B cell (primary cell): ENCODE results near the gene PLPP4. TPM values are rescaled to one million over a fixed set of nuclear protein-coding genes. Genes with fewer than 3 reads are reported as not detected.

Experiments used
- ATAC-seq: fragments of 200-7000 bp; cut with Tn5 transposase; one replicate; pipeline ENCODE4 v1.10.0; 2021; ENCODE audit warnings: low read depth, mild to moderate bottlenecking, moderate number of reproducible peaks, moderate library complexity
- CTCF ChIA-PET: fragments of 350-600 bp; sonication (Branson Sonifier 250); formaldehyde crosslinking; loops from one replicate; lab custom pipeline; 2021; ENCODE audit warnings: antibody characterized with exemption, inconsistent platforms; lab: Charles Lee
- POLR2A ChIA-PET: fragments of 350-600 bp; sonication (Branson Sonifier 250); formaldehyde crosslinking; loops from one replicate; lab custom pipeline; 2021; ENCODE audit warnings: antibody characterized with exemption; lab: Charles Lee
- DNase-seq: peaks from one replicate; pipeline ENCODE4 v3.0.0; 2013
- H2AFZ ChIP-seq: 2 replicates; pipeline ENCODE4 v1.6.1; 2012; ENCODE audit warnings: mild to moderate bottlenecking, low read depth, low read length; ENCODE audit not compliant: insufficient read depth, poor library complexity, severe bottlenecking
- H3K27ac ChIP-seq, 2 donors: 1 replicate in 1 of 2; 2 replicates in 1 of 2; pipeline ENCODE4 v1.5.1; 2012 to 2013; ENCODE audit warnings: low read length in 2 of 2, mild to moderate bottlenecking in 2 of 2, moderate library complexity in 1 of 2
- H3K27me3 ChIP-seq, 4 experiments: fragments of 200-600 bp in 1 of 4; sonication (generic) in 1 of 4; replicated peaks in 1 of 4; 1 replicate in 2 of 4; 2 replicates in 2 of 4; pipeline versions ENCODE4 v1.6.1 to v1.7.0; 2013 to 2016; ENCODE audit warnings: low read length in 3 of 4, mild to moderate bottlenecking in 2 of 4, mixed read lengths in 1 of 4, moderate library complexity in 1 of 4; ENCODE audit not compliant: insufficient read depth in 4 of 4, control insufficient read depth in 3 of 4; ENCODE audit errors: control extremely low read depth in 1 of 4
- H3K36me3 ChIP-seq, 2 experiments: replicated peaks in 1 of 2; 1 replicate in 1 of 2; 2 replicates in 1 of 2; pipeline versions ENCODE4 v1.6.1 to v1.7.1; 2013; ENCODE audit warnings: low read length in 1 of 2; ENCODE audit not compliant: insufficient read depth in 2 of 2, control insufficient read depth in 1 of 2; ENCODE audit errors: control extremely low read depth in 1 of 2, extremely low read depth in 1 of 2
- H3K4me1 ChIP-seq, 2 donors: fragments of 200-600 bp in 1 of 2; sonication (generic) in 1 of 2; 1 replicate in 1 of 2; 2 replicates in 1 of 2; pipeline versions ENCODE4 v1.5.1 to v1.6.1; 2013 to 2017; ENCODE audit warnings: low read length in 2 of 2; ENCODE audit not compliant: control insufficient read depth in 2 of 2, insufficient read depth in 2 of 2
- H3K4me2 ChIP-seq: replicated peaks from 2 replicates; pipeline ENCODE3; 2012; ENCODE audit warnings: mild to moderate bottlenecking, low read depth, low read length; ENCODE audit not compliant: poor library complexity, severe bottlenecking
- H3K4me3 ChIP-seq, 5 experiments: fragments of 200-600 bp in 1 of 5; sonication (generic) in 1 of 5; 1 replicate in 3 of 5; 2 replicates in 2 of 5; pipeline versions ENCODE4 v1.5.1 to v1.7.0; 2011 to 2016; ENCODE audit warnings: low read length in 4 of 5, mild to moderate bottlenecking in 4 of 5, low read depth in 2 of 5, control low read depth in 1 of 5, moderate library complexity in 1 of 5; ENCODE audit not compliant: insufficient read depth in 1 of 5; ENCODE audit errors: control extremely low read depth in 1 of 5, extremely low read depth in 1 of 5
- H3K79me2 ChIP-seq: fragments of 200-600 bp; sonication (generic); one replicate; pipeline ENCODE4 v1.6.0; 2016; ENCODE audit warnings: low read length; ENCODE audit not compliant: control insufficient read depth, insufficient read depth
- H3K9ac ChIP-seq: fragments of 200-600 bp; sonication (generic); 2 replicates; pipeline ENCODE4 v1.6.1; 2017; ENCODE audit warnings: mild to moderate bottlenecking, low read length, moderate library complexity
- H3K9me3 ChIP-seq, 3 donors: one replicate each; pipeline versions ENCODE4 v1.6.1 to v1.7.1; 2013; ENCODE audit warnings: low read length in 2 of 3; ENCODE audit not compliant: control insufficient read depth in 2 of 3, insufficient read depth in 1 of 3; ENCODE audit errors: control extremely low read depth in 1 of 3
- H4K20me1 ChIP-seq: 2 replicates; pipeline ENCODE4 v1.6.0; 2012; ENCODE audit warnings: mild to moderate bottlenecking, low read length; ENCODE audit not compliant: insufficient read depth, control insufficient read depth, poor library complexity, severe bottlenecking
- H3K27ac Mint-ChIP-seq: one replicate; pipeline ENCODE4 v1.8.0; 2021; ENCODE audit warnings: mixed read lengths
- H3K27me3 Mint-ChIP-seq: one replicate; pipeline ENCODE4 v1.8.0; 2021; ENCODE audit warnings: mixed read lengths
- H3K4me1 Mint-ChIP-seq: one replicate; pipeline ENCODE4 v1.8.0; 2021; ENCODE audit warnings: mixed read lengths
- H3K4me3 Mint-ChIP-seq: one replicate; pipeline ENCODE4 v1.8.0; 2021; ENCODE audit warnings: mixed read lengths
- H3K9me3 Mint-ChIP-seq: one replicate; pipeline ENCODE4 v1.8.0; 2022; ENCODE audit warnings: mixed read lengths; ENCODE audit not compliant: insufficient read depth
- CTCF ChIP-seq: fragments of 200-600 bp; IDR thresholded peaks from one replicate; pipeline ENCODE4 v1.8.0; 2022; ENCODE audit warnings: antibody characterized with exemption, mild to moderate bottlenecking
- EZH2 ChIP-seq: IDR thresholded peaks from 2 replicates; pipeline ENCODE4 v1.6.1; 2012; ENCODE audit warnings: borderline replicate concordance, low read depth, mild to moderate bottlenecking, moderate library complexity, low read length; ENCODE audit not compliant: insufficient read depth, poor library complexity, severe bottlenecking
- WGBS: methylation state at CpG from one replicate; pipeline ENCODE4 v1.1.5; 2013; ENCODE audit warnings: missing lambda C conversion rate; ENCODE audit not compliant: insufficient coverage; 5-methylcytosine and 5-hydroxymethylcytosine counted together
- intact Hi-C: fragments of 100-400 bp; cut with micrococcal nuclease; formaldehyde crosslinking; loops from one replicate; pipeline ENCODE4 v1.10.0; 2022
- polyA plus RNA-seq: library from polyadenylated mRNA; depleted of rRNA; stranded (reverse); fragments of >200 nt; gene quantifications from 2 replicates; pipeline ENCODE4 v1.2.3, GENCODE V29; 2012
- total RNA-seq, 2 donors: library from RNA; stranded (reverse); fragments of 120-200 nt in 1 of 2; gene quantifications; 1 replicate in 1 of 2; 2 replicates in 1 of 2; pipeline versions ENCODE4 v1.2.3 to v1.2.4, GENCODE V29; 2013 to 2022

PLPP4 gene
- total and polyA plus RNA-seq, 2 donors (not counting 1 experiment from before 2014, with no cell fraction given) = not detected

- Mint-ChIP-seq H3K27me3 (peaks cover 3% of the 10 kb centered on the region), H3K27ac (no peak overlapping the region), H3K9me3 (no peaks in the 10 kb centered on the region), H3K4me3 (no peak overlapping the region), H3K4me1 (no peaks in the 10 kb centered on the region)
- no peak for ATAC-seq
- no peak for DNase-seq
- no peak overlapping the region for H3K4me3 ChIP-seq
- no peak overlapping the region for H3K9ac ChIP-seq
- POLR2A ChIA-PET = no interaction called here
- TF ChIP-seq CTCF (no peak), EZH2 (no peak)
- H3K36me3 ChIP-seq = no peaks in the 10 kb centered on the region
- CTCF ChIA-PET = no interaction called here
- peaks cover 0 to 11% (median 0%) of the 10 kb centered on the region in 3 donors for H3K9me3 ChIP-seq
- no CpG with 5 or more reads among the region's 3 CpGs for WGBS
- no peaks in the 10 kb centered on the region for H3K4me1 ChIP-seq
- no peak overlapping the region for H2AFZ ChIP-seq
- intact Hi-C loops = no loop called here
- H3K4me2 ChIP-seq = no peak overlapping the region
- H4K20me1 ChIP-seq = no peaks in the 10 kb centered on the region
- no peak overlapping the region for H3K27ac ChIP-seq
- no peaks in the 10 kb centered on the region for H3K79me2 ChIP-seq
- no peaks in the 10 kb centered on the region for H3K27me3 ChIP-seq
Observed at GRCh38 chr10:120513307-120513796, 56.3 kb downstream of the PLPP4 start.

GRCh38 chr10:120514035-120514620 lies 57.1 kb downstream of the PLPP4 start:
- no peak overlapping the region for H3K27ac ChIP-seq
- Mint-ChIP-seq H3K4me3 (no peak overlapping the region), H3K27ac (no peak overlapping the region), H3K27me3 (peaks cover 3% of the 10 kb centered on the region), H3K4me1 (no peaks in the 10 kb centered on the region), H3K9me3 (no peaks in the 10 kb centered on the region)
- H3K36me3 ChIP-seq = no peaks in the 10 kb centered on the region
- H3K4me1 ChIP-seq = no peaks in the 10 kb centered on the region
- no peak overlapping the region for H3K4me3 ChIP-seq
- ChIA-PET CTCF (no interaction called here), POLR2A (no interaction called here)
- TF ChIP-seq CTCF = no peak
- TF ChIP-seq EZH2 = no peak
- H3K79me2 ChIP-seq = no peaks in the 10 kb centered on the region
- intact Hi-C loops = no loop called here
- H3K9me3 ChIP-seq = peaks cover 0 to 11% (median 0%) of the 10 kb centered on the region in 3 donors
- ATAC-seq (no peak), DNase-seq (no peak)
- H2AFZ ChIP-seq = no peak overlapping the region
- H3K4me2 ChIP-seq = no peak overlapping the region
- H3K27me3 ChIP-seq = no peaks in the 10 kb centered on the region
- H4K20me1 ChIP-seq = no peaks in the 10 kb centered on the region
- WGBS = 45% methylated on average over 8 of the region's 11 CpGs
- no peak overlapping the region for H3K9ac ChIP-seq
